ENCODE measurements around the gene UPF3A.
"Not testable (repeated sequence)": the region's sequence is repeated elsewhere in the genome, so short reads cannot be mapped to it uniquely, and the experiment has no call there.

Gene UPF3A

DNA sequence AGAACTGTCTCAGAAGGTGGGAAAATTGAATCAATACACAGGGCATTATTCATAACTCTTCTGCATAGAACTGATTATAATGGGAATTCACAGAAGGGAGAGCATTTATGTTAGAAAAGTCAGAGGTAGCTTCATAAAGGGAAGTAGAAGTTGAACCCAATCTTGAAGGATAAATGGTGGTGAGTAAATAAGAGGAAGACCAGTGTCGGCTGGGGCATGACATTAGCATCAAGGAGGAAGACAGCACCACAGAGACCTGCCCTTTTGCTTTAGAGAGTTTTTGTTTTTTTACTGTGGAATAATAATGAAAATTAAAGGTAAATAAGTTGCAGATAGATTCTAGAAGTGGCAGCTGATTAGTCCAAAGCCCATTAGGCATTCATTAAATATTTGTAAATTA, 24.9 kb upstream of the UPF3A start:
- Mint-ChIP-seq H3K9me3 (no peaks in the 10 kb centered on the region), H3K4me1 (peaks cover 13% of the 10 kb centered on the region), H3K4me3 (no peak overlapping the region), H3K36me3 (peaks cover 61% of the 10 kb centered on the region), H3K27ac (no peak overlapping the region), H3K27me3 (no peaks in the 10 kb centered on the region)
- no peak for DNase-seq
- CTCF ChIA-PET, result interaction anchor here (0.6 kb wide), 1 partner anchor 33 kb away, joined by 3 read pairs; no protein-coding TSS in a partner anchor

DNA sequence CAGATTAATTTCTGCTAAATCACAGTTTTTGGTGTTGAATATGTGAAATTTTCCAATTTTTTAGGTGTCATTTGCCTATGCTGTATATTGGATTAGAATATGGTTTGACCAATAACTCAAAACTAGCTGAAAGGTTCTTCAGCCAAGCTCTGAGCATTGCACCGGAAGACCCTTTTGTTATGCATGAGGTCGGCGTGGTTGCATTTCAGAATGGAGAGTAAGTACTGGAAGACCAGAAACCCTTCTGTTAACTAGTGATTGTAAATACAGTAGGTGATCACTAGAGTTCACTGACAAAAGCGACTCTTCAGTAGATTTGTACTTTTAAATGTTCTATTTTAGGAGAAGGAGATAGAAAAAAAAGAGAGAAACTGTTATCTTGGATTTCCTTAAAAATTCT, 24.4 kb upstream of the UPF3A start:
- Mint-ChIP-seq H3K27ac (no peak overlapping the region), H3K4me3 (no peak overlapping the region), H3K27me3 (no peaks in the 10 kb centered on the region), H3K36me3 (peaks cover 64% of the 10 kb centered on the region), H3K4me1 (peaks cover 15% of the 10 kb centered on the region), H3K9me3 (no peaks in the 10 kb centered on the region)
- CTCF ChIA-PET, result no interaction called here
- DNase-seq, result no peak

DNA sequence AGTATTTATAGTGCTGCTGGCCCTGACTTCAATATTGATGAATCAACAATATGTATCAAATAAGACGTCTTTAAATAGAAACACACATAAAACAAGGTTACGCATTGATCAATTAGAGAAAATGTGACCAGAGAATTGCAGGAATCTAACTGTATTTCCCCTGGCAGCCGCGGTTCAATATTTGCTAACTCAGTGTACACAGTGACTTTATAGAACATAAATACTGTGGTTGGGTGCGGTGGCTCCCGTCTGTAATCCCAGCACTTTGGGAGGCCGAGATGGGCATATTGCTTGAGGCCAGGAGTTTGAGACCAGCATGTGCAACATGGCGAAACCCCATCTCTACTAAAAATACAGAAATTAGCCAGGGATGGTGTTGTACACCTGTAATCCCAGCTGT, 22.8 kb upstream of the UPF3A start:
- no peak overlapping the region for H3K27ac Mint-ChIP-seq
- peaks cover 31% of the 10 kb centered on the region for H3K4me1 Mint-ChIP-seq
- no peaks in the 10 kb centered on the region for H3K9me3 Mint-ChIP-seq
- H3K27me3 Mint-ChIP-seq, result no peaks in the 10 kb centered on the region
- H3K4me3 Mint-ChIP-seq, result no peak overlapping the region
- CTCF ChIA-PET, result no interaction called here
- H3K36me3 Mint-ChIP-seq, result peaks cover 70% of the 10 kb centered on the region
- DNase-seq, result no peak

DNA sequence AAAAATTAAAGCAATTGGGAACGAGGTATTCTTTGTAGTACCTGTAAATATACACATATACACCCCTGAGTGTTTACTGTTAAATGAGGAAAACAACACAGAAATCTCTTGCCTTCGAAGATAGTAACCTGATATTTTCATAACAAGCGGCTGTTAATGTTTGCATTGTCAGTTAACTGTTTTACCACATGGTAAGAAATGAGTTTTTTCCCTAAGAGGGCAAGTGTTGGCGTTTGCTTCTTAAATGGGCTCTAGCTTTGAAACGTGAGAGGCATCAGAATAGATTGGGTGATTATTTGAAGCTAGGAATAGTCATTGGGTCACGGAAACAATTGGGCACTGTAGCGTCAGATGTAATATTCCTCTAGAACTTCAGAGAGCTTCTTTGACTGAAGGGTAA, 22.0 kb upstream of the UPF3A start:
- H3K4me3 Mint-ChIP-seq, result no peak overlapping the region
- CTCF ChIA-PET, result no interaction called here
- H3K4me1 Mint-ChIP-seq, result peaks cover 34% of the 10 kb centered on the region
- H3K36me3 Mint-ChIP-seq, result peaks cover 70% of the 10 kb centered on the region
- DNase-seq, result no peak
- H3K27me3 Mint-ChIP-seq, result no peaks in the 10 kb centered on the region
- no peak overlapping the region for H3K27ac Mint-ChIP-seq
- H3K9me3 Mint-ChIP-seq, result no peaks in the 10 kb centered on the region

DNA sequence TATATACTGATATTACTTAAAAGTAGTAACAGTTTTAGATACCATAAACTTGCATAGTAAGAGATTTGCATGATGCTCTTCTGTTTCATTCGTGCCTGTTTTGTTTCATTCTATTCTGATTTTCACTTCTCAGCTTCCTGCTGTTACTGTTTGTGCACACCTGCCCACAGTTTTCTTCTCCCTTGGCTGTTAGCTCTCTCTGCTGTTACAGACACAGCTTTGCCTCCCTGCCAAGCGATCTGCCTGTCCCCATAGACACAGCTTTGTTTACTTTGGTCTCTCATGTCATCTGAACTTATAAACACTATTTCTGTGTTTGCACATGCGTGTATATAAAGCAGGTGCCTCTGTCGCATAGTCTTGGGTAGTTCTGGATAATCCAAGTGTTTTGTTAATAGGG, 21.4 kb upstream of the UPF3A start:
- Mint-ChIP-seq H3K27ac (peak overlapping the region; percentile 5), H3K4me1 (peaks cover 37% of the 10 kb centered on the region), H3K27me3 (no peaks in the 10 kb centered on the region), H3K9me3 (no peaks in the 10 kb centered on the region), H3K4me3 (no peak overlapping the region), H3K36me3 (peaks cover 70% of the 10 kb centered on the region)
- CTCF ChIA-PET, result no interaction called here
- DNase-seq, result no peak

DNA sequence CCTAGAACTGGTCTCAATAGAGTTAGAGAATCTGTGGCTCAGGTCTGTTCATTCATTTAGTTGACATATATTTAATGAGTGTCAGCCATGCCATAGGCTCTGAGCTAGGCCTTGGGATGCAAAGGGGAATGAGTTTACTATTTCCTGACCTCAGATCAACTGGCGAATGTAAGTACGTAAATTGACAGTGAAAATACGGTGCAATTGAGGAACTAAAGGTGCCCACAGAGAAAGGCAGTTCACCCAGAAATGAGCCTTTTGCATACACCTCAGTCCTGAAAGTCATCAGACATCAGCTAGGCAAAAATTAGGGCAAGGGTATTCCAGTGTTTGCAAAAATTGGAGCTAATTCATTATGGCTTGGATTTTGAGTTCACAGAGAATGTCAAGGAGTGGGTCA, 20.6 kb upstream of the UPF3A start:
- peaks cover 43% of the 10 kb centered on the region for H3K4me1 Mint-ChIP-seq
- H3K36me3 Mint-ChIP-seq, result peaks cover 71% of the 10 kb centered on the region
- H3K9me3 Mint-ChIP-seq, result no peaks in the 10 kb centered on the region
- DNase-seq, result no peak
- H3K4me3 Mint-ChIP-seq, result no peak overlapping the region
- CTCF ChIA-PET, result no interaction called here
- no peak overlapping the region for H3K27ac Mint-ChIP-seq
- no peaks in the 10 kb centered on the region for H3K27me3 Mint-ChIP-seq

DNA sequence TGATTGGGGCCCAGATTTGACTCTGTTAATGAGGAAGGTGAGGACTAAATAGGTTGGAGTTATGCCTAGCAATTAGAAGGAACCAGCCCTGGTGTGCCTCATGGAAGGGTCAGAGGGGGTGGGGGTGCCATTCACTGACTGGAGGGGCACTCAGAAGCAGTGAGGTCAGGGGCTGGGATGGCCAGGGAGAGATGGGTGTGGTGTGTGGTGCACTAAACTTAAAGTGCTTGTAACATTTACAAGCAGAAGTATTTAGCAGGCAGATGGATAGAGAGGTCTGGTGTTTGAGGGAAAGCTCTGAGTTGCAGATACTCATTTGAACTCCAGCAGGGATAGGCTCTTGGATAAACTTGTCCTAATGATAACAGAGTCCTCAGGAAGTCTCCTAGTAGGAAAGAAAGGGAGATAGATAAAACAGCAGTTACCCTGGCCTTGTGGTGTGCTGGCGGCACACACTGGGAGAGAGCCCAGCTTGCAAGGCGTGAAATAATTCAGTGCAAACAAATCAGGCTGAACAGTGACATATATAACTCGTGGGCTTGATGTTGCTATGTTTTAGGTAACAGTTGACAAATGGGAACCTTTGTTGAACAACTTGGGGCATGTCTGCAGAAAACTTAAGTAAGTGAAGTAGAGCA, 20.0 kb upstream of the UPF3A start:
- Mint-ChIP-seq H3K9me3 (no peaks in the 10 kb centered on the region), H3K27ac (no peak overlapping the region), H3K36me3 (peaks cover 71% of the 10 kb centered on the region), H3K27me3 (no peaks in the 10 kb centered on the region), H3K4me1 (peaks cover 48% of the 10 kb centered on the region), H3K4me3 (no peak overlapping the region)
- CTCF ChIA-PET, result no interaction called here
- no peak for DNase-seq

DNA sequence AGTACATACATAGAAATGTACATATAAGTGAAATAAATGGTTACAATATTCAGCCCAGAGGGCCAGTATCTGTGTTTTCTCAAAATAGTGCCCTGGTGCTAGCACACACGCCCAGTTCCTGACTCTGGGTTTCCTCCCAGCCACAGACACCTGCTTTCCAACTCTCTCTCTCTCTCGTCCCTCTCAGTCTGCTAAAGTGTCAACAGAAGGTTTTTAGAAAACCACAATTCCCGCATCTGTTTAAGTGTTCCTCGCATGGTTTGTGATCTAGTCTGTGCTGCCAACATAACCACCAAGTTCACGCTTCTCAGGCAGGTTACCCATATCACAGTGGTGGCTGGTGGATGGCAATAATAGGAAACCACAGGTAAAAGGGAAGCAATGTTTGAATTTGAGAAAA, 17.8 kb upstream of the UPF3A start:
- CTCF ChIA-PET, result no interaction called here
- Mint-ChIP-seq H3K4me1 (peaks cover 59% of the 10 kb centered on the region), H3K36me3 (peaks cover 75% of the 10 kb centered on the region), H3K27ac (peak overlapping the region; percentile 78), H3K27me3 (no peaks in the 10 kb centered on the region), H3K4me3 (no peak overlapping the region), H3K9me3 (peaks cover 5% of the 10 kb centered on the region)
- peak; percentile 36 for DNase-seq

DNA sequence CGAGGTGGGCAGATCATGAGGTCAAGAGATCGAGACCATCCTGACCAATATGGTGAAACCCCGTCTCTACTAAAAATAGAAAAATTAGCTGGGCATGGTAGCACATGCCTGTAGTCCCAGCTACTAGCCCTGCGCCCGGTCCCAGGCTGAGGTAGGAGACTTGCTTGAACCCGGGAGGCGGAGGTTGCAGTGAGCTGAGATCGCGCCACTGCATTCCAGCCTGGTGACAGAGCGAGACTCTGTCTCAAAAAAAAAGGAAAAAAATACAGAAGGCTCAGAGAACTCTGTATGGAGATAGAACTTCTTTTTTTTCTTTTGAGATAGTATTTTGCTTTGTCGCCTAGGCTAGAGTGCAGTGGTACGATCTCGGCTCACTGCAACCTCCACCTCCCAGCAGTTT, 17.1 kb upstream of the UPF3A start:
- peaks cover 77% of the 10 kb centered on the region for H3K36me3 Mint-ChIP-seq
- DNase-seq, H3K27me3 Mint-ChIP-seq, H3K4me3 Mint-ChIP-seq, CTCF ChIA-PET, H3K27ac Mint-ChIP-seq, H3K9me3 Mint-ChIP-seq: not testable (repeated sequence)
- H3K4me1 Mint-ChIP-seq, result peaks cover 67% of the 10 kb centered on the region

DNA sequence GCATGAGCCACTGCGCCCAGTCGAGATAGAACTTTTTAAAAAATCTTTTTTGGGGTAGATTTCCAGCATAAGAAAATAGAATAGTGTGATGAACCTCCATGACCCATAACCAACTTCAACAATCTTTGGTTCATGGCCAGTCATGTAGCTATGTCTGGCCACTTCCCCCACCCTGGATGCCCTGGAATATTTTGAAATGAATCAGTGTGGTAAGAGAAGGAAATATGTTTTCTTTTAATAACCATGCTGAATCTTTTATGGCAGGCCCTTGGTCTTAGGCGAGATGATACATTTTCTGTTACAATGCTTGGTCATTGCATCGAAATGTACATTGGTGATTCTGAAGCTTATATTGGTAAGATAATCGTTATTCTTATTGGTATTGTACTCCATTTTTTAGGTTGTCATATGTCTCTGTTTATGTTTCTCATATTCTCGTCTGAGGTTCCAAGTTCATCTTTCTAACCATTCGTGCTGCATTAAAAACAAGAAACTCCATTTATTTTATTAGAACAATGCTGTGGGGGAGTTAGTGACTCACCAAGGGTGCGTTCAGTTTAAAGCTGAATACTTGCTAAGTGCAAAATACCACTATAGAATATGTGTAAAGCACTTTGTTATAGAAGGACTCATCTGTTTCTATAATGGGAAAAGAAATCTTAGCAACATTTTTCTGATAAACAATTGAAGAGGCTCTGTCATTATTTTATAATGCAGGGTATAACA, 16.4 kb upstream of the UPF3A start:
- H3K4me3 Mint-ChIP-seq, result no peak overlapping the region
- DNase-seq, result no peak
- CTCF ChIA-PET, result no interaction called here
- peaks cover 72% of the 10 kb centered on the region for H3K36me3 Mint-ChIP-seq
- H3K27me3 Mint-ChIP-seq, result no peaks in the 10 kb centered on the region
- peaks cover 5% of the 10 kb centered on the region for H3K9me3 Mint-ChIP-seq
- peak overlapping the region; percentile 35 for H3K27ac Mint-ChIP-seq
- H3K4me1 Mint-ChIP-seq, result peaks cover 66% of the 10 kb centered on the region

DNA sequence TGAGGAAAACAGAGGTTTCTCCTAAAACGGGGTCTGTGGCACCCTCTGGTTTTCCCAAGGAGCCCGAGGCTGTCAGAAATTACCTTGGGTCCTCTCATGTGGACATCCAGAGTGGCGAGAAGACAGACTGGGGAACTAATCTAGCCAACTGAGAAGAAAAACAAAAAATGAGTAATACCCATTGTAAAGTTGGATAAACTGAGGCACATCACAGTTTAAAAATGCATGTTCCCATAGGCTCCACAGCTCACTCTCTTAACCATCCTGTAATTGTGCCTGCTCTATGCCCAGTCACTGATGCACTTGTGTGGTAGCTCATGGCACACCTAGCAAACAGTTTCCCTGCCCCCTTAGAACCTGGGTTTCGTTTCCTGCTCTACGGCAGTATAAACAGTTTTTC, 15.2 kb upstream of the UPF3A start:
- Mint-ChIP-seq H3K9me3 (peaks cover 5% of the 10 kb centered on the region), H3K27ac (peak overlapping the region; percentile 62), H3K27me3 (no peaks in the 10 kb centered on the region), H3K36me3 (peaks cover 70% of the 10 kb centered on the region), H3K4me3 (no peak overlapping the region), H3K4me1 (peaks cover 60% of the 10 kb centered on the region)
- CTCF ChIA-PET, result no interaction called here
- no peak for DNase-seq

DNA sequence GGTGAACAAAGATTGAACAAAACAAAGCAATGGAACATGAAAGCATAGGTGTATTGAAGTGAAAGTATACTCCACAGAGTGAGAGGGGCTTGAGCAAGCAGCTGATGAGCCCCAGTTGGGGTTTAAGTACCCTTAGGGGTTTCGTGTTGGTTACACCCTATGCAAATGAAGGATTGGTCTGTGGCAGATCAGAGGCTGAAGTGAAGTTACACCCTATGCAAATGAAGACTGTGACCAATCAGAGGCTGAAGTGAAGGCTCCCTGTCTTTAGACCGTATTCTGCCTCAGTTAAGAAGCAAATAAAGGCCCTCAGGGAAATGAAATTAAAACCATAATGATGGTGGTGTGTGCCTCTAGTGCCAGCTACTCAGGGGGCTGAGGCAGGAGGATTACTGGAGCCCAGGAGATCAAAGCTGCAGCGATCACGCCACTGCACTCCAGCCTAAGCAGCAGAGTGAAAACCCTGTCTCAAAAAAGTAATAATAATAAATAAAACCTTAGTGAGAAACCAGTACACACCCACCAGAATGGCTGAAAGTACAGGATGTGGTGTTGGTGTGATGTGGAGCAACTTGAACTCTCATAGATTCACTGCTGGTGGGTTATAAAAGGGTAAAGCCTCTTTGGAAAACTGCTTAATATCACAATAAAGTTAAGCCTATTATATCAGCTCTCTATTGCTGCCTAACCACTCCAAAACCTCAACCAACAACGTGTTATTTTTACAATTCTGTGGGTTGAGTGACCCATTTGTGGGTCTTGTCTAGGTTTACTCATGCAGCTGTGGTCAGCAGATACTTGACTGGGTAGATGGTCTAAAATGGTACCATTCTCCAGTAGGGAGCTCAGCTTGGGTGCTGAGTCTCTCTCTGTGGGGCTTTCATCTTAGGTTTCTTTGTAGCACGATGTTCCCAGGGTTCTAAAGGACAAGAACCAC, 12.8 kb upstream of the UPF3A start:
- Mint-ChIP-seq H3K27ac (peak overlapping the region; percentile 64), H3K9me3 (peaks cover 5% of the 10 kb centered on the region), H3K27me3 (no peaks in the 10 kb centered on the region), H3K4me1 (peaks cover 38% of the 10 kb centered on the region), H3K36me3 (peaks cover 68% of the 10 kb centered on the region), H3K4me3 (no peak overlapping the region)
- CTCF ChIA-PET, result interaction anchor here (1.4 kb wide), 1 partner anchor 73 kb away, joined by 3 read pairs; no protein-coding TSS in a partner anchor
- DNase-seq, result no peak

DNA sequence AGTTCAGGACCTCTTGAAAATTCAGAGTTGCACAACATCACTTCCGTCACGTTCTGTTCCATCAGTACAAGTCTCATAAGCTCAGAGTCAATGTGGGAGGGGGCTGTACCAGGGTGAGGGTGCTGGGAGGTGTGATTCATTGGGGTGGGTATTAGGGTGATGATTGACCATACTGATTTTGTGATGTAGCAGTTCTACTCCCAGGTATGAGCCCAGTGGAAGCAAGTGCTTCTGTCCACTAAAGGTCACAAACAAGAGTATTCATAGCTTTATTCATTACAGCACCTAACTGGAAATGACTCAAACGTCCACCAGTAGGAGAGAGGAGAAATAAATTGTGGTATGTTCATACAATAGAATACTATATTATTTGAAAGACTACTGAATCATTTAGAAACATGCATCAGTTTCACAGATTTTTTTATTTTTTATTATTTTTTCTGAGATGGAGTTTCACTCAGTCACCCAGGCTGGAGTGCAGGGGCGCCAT, 12.1 kb upstream of the UPF3A start:
- H3K27ac Mint-ChIP-seq, result peak overlapping the region; percentile 7
- no peak overlapping the region for H3K4me3 Mint-ChIP-seq
- H3K27me3 Mint-ChIP-seq, result no peaks in the 10 kb centered on the region
- peaks cover 68% of the 10 kb centered on the region for H3K36me3 Mint-ChIP-seq
- H3K4me1 Mint-ChIP-seq, result peaks cover 35% of the 10 kb centered on the region
- peaks cover 5% of the 10 kb centered on the region for H3K9me3 Mint-ChIP-seq
- CTCF ChIA-PET, result interaction anchor here (1.4 kb wide), 1 partner anchor 72 kb away, joined by 3 read pairs; no protein-coding TSS in a partner anchor
- DNase-seq, result no peak

DNA sequence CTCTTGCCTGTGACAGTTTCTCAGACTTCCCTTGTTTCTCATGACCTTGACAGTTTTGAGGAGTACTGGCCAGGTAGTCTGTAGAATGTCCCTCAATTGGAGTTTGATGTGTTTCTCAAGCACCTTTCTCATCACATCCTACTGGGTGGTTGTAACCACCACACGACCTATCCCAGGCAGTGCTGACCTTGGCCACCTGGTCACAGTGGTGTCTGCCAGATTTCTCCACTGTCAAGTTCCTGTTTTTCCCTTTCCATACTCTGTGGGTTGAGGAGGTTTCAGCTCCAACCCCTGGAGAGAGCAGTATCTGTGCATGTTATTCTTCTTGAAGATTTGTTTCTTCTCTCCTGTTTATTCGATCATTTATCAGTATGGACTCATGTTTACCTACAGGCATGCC, 8.4 kb upstream of the UPF3A start:
- no peak for DNase-seq
- H3K4me1 Mint-ChIP-seq, result peaks cover 16% of the 10 kb centered on the region
- H3K4me3 Mint-ChIP-seq, result no peak overlapping the region
- peaks cover 4% of the 10 kb centered on the region for H3K9me3 Mint-ChIP-seq
- H3K27ac Mint-ChIP-seq, result no peak overlapping the region
- no peaks in the 10 kb centered on the region for H3K27me3 Mint-ChIP-seq
- CTCF ChIA-PET, result no interaction called here
- peaks cover 61% of the 10 kb centered on the region for H3K36me3 Mint-ChIP-seq

All from activated naive CD4-positive, alpha-beta T cell treated with anti-CD3 and anti-CD28 coated beads, Interleukin-2, amount 10 ng/mL, durations not matched to agents 7 days and 5 days (primary cell).